Measurements from ENCODE around the gene BARD1. TPM values are rescaled to one million over a fixed set of nuclear protein-coding genes. Genes with fewer than 3 reads are reported as not detected.

The BARD1 gene
- total RNA-seq, 1 donor from 2014 or later, result 13.9 TPM

DNA sequence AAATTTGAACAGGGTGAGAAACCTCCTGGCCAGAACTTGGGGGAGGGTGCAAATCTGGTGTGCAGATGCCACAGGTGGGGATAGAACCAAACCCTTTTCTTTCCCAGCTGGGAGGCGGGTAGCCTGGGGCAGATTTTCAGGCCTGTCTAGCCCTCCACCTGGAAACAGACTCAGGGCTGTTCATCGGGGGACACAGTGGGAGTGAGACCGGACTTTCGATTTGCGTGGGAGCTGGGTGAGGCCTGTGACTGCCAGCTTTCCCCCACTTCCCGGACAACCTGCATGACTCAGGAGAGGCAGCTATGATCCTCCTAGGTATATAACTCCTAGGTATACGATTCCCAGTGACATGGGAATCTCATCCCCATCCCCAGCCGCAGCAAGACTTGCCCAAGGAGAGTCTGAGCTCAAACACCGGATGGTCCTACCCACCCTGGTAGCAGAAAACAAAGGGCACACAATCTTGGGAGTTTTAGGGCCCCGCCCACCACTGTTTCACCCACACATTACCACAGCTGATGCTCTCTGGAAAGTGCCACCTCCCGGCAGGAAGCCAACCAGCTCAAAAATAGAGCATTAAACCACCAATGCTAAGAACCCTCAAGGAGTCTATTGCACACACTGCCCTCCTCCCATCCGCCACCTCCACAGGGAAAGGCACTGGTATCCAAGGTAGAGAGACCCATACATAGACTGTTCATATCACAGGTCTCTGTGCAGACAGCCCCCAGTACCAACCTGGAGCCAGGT lies 92.5 kb downstream of the BARD1 start:
- no peak overlapping the region for H3K9ac ChIP-seq (ENCODE audit: low read length)
- DNase-seq (ENCODE audit: low read depth) (no peak), FAIRE-seq (no peak)
- no peak for TF ChIP-seq EZH2 (IDR thresholded peaks at IDR 0.05; ENCODE audit: insufficient read depth, low read length)
- TF ChIP-seq, protein P1, sequence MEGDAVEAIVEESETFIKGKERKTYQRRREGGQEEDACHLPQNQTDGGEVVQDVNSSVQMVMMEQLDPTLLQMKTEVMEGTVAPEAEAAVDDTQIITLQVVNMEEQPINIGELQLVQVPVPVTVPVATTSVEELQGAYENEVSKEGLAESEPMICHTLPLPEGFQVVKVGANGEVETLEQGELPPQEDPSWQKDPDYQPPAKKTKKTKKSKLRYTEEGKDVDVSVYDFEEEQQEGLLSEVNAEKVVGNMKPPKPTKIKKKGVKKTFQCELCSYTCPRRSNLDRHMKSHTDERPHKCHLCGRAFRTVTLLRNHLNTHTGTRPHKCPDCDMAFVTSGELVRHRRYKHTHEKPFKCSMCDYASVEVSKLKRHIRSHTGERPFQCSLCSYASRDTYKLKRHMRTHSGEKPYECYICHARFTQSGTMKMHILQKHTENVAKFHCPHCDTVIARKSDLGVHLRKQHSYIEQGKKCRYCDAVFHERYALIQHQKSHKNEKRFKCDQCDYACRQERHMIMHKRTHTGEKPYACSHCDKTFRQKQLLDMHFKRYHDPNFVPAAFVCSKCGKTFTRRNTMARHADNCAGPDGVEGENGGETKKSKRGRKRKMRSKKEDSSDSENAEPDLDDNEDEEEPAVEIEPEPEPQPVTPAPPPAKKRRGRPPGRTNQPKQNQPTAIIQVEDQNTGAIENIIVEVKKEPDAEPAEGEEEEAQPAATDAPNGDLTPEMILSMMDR (IDR thresholded peaks at IDR 0.05; ENCODE audit: insufficient read depth, low read depth, low read length), result no peak
- no peak overlapping the region for H2AFZ ChIP-seq (ENCODE audit: low read depth, low read length)
- H3K9me3 ChIP-seq (ENCODE audit: insufficient read depth, low read depth, low read length), result no peaks in the 10 kb centered on the region
- no peak overlapping the region for H3K4me3 ChIP-seq (ENCODE audit: insufficient read depth, low read depth, low read length)
- no peak overlapping the region for H3K27ac ChIP-seq (ENCODE audit: low read depth, low read length)
- H3K4me1 Mint-ChIP-seq (ENCODE audit: low read depth, unreplicated experiment), result no peaks in the 10 kb centered on the region
- H3K27me3 ChIP-seq (ENCODE audit: insufficient read depth, low read length), result no peaks in the 10 kb centered on the region
- H3K4me3 Mint-ChIP-seq (ENCODE audit: unreplicated experiment), result no peak overlapping the region
- no peaks in the 10 kb centered on the region for H3K79me2 ChIP-seq (ENCODE audit: insufficient read depth, low read length)
- peaks cover 8% of the 10 kb centered on the region for H3K36me3 Mint-ChIP-seq (ENCODE audit: low read depth, unreplicated experiment)
- H4K20me1 ChIP-seq (ENCODE audit: insufficient read depth, low read length), result no peaks in the 10 kb centered on the region
- H3K36me3 ChIP-seq (ENCODE audit: insufficient read depth, low read length), result no peaks in the 10 kb centered on the region
- H3K27me3 Mint-ChIP-seq (ENCODE audit: low read depth, unreplicated experiment), result no peaks in the 10 kb centered on the region
- no peak overlapping the region for H3K27ac Mint-ChIP-seq (ENCODE audit: unreplicated experiment)
- H3K9me3 Mint-ChIP-seq (ENCODE audit: unreplicated experiment), result peaks cover 9% of the 10 kb centered on the region
- H3K4me1 ChIP-seq (ENCODE audit: insufficient read depth, low read length), result no peaks in the 10 kb centered on the region
- no peak overlapping the region for H3K4me2 ChIP-seq (ENCODE audit: low read length)

DNA sequence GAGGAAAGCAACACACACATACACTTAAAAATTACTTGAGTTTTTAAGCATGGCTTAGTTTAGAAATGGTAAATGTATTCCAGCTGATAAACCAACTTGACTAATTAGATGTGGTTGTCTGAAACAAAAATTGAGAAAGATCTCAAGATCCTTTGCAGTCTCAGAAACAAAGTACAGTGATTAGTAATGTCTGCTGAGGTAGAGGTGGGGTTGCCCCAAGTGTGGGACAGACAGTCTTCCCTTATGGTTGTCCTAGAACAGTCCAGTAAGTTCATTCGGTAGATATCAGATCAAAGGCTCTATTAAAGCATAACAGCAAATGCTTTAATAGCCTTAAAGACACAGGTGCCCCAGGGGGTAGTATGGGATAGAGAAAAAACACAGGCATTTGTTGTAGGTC lies 94.5 kb downstream of the BARD1 start:
- Histone ChIP-seq H4K20me1 (ENCODE audit: insufficient read depth, low read length) (no peaks in the 10 kb centered on the region), H3K4me2 (ENCODE audit: low read length) (no peak overlapping the region), H3K4me3 (ENCODE audit: insufficient read depth, low read depth, low read length) (no peak overlapping the region), H3K4me1 (ENCODE audit: insufficient read depth, low read length) (no peaks in the 10 kb centered on the region), H3K9ac (ENCODE audit: low read length) (no peak overlapping the region), H3K27me3 (ENCODE audit: insufficient read depth, low read length) (no peaks in the 10 kb centered on the region), H3K9me3 (ENCODE audit: insufficient read depth, low read depth, low read length) (no peaks in the 10 kb centered on the region), H3K36me3 (ENCODE audit: insufficient read depth, low read length) (no peaks in the 10 kb centered on the region), H3K27ac (ENCODE audit: low read depth, low read length) (no peak overlapping the region), H3K79me2 (ENCODE audit: insufficient read depth, low read length) (no peaks in the 10 kb centered on the region), H2AFZ (ENCODE audit: low read depth, low read length) (no peak overlapping the region)
- Mint-ChIP-seq H3K36me3 (ENCODE audit: low read depth, unreplicated experiment) (peaks cover 8% of the 10 kb centered on the region), H3K4me1 (ENCODE audit: low read depth, unreplicated experiment) (no peaks in the 10 kb centered on the region), H3K27me3 (ENCODE audit: low read depth, unreplicated experiment) (no peaks in the 10 kb centered on the region), H3K27ac (ENCODE audit: unreplicated experiment) (no peak overlapping the region), H3K4me3 (ENCODE audit: unreplicated experiment) (no peak overlapping the region), H3K9me3 (ENCODE audit: unreplicated experiment) (peaks cover 5% of the 10 kb centered on the region)
- DNase-seq (ENCODE audit: low read depth) (no peak), FAIRE-seq (no peak)
- no peak for TF ChIP-seq EZH2 (IDR thresholded peaks at IDR 0.05; ENCODE audit: insufficient read depth, low read length)
- TF ChIP-seq, protein P1 (IDR thresholded peaks at IDR 0.05; ENCODE audit: insufficient read depth, low read depth, low read length), result no peak

Data from astrocyte (in vitro differentiated cells and primary cell).